A549 (cell line): ENCODE results near the gene PPP2R2C. TPM values are rescaled to one million over a fixed set of nuclear protein-coding genes. Genes with fewer than 3 reads are reported as not detected.

Source experiments
- ATAC-seq, 2 experiments: fragments of 200-7000 bp in 1 of 2; fragments of >200 bp in 1 of 2; cut with Nextera tagmentation in 1 of 2; cut with Tn5 transposase in 1 of 2; 3 replicates each; pipeline versions ENCODE4 v1.8.0 to v1.9.1; 2018 to 2020; ENCODE audit warnings: mild to moderate bottlenecking in 1 of 2, moderate library complexity in 1 of 2
- CTCF ChIA-PET: fragments of 300-600 bp; sonication (Branson Sonifier 250); formaldehyde crosslinking; extraction: SDS; loops from one replicate; lab custom pipeline; 2021; ENCODE audit warnings: antibody characterized with exemption, inconsistent platforms; lab: Yijun Ruan, JAX
- POLR2A ChIA-PET: fragments of 350-600 bp; formaldehyde crosslinking; extraction: SDS; loops from one replicate; lab custom pipeline; 2021; ENCODE audit warnings: antibody characterized with exemption, inconsistent platforms; lab: Yijun Ruan, JAX
- DNase-seq, 2 experiments: peaks; one replicate each; pipeline versions ENCODE4 v3.0.0 to v3.0.0-alpha.2; 2011 to 2016; ENCODE audit warnings: low read depth in 1 of 2, low spot score in 1 of 2
- FAIRE-seq: peaks from 2 replicates; lab custom pipeline; 2011; peaks lifted over from hg19 to GRCh38; lab: Jason Lieb, UNC
- H3K27ac ChIP-seq, 2 experiments: fragments of >200 bp; sonication (Bioruptor Twin); formaldehyde crosslinking; 3 replicates each; pipeline ENCODE4 v1.5.1; 2016 to 2017
- H3K4me1 ChIP-seq: fragments of >200 bp; sonication (Bioruptor Twin); formaldehyde crosslinking; 3 replicates; pipeline ENCODE4 v1.6.1; 2016
- H3K4me2 ChIP-seq: fragments of >200 bp; sonication (Bioruptor Twin); formaldehyde crosslinking; 3 replicates; pipeline ENCODE4 v1.6.1; 2016
- H3K4me3 ChIP-seq: fragments of >200 bp; sonication (Bioruptor Twin); formaldehyde crosslinking; 3 replicates; pipeline ENCODE4 v1.5.1; 2016
- H3K9me3 ChIP-seq: fragments of >200 bp; sonication (Bioruptor Twin); formaldehyde crosslinking; 3 replicates; pipeline ENCODE4 v1.6.1; 2016
- BHLHE40 ChIP-seq: IDR thresholded peaks from 2 replicates; pipeline ENCODE4 v1.6.1; 2012; ENCODE audit warnings: low read depth, low read length, inconsistent platforms
- CBX2 ChIP-seq: fragments of 200-600 bp; sonication (generic); IDR thresholded peaks from 2 replicates; pipeline ENCODE4 v1.6.1; 2016; ENCODE audit warnings: low read depth, mild to moderate bottlenecking, borderline replicate concordance
- CEBPB ChIP-seq, 2 experiments: fragments of >200 bp in 1 of 2; sonication (Bioruptor Twin) in 1 of 2; formaldehyde crosslinking in 1 of 2; IDR thresholded peaks; 2 replicates each; pipeline ENCODE4 v1.6.1; 2012 to 2016
- CHD4 ChIP-seq: fragments of 200-600 bp; sonication (generic); IDR thresholded peaks from 2 replicates; pipeline ENCODE4 v1.6.1; 2016; ENCODE audit warnings: antibody characterized with exemption, mild to moderate bottlenecking, borderline replicate concordance
- ELK1 ChIP-seq: fragments of 150-350 bp; IDR thresholded peaks from 2 replicates; pipeline ENCODE4 v1.6.1; 2014; ENCODE audit warnings: low read depth, mild to moderate bottlenecking, low read length
- ESRRA ChIP-seq: fragments of 150-350 bp; IDR thresholded peaks from 2 replicates; pipeline ENCODE4 v1.6.1; 2014; ENCODE audit warnings: mild to moderate bottlenecking, low read length, borderline replicate concordance
- FOSB ChIP-seq: fragments of 250-450 bp; sonication (Bioruptor Pico); IDR thresholded peaks from 2 replicates; pipeline ENCODE4 v1.5.0; 2020; ENCODE audit warnings: mild to moderate bottlenecking, moderate library complexity
- FOXS1 ChIP-seq: fragments of 250-450 bp; sonication (Bioruptor Pico); IDR thresholded peaks from 2 replicates; pipeline ENCODE4 v1.5.0; 2020; ENCODE audit warnings: mild to moderate bottlenecking, moderate library complexity
- GATA3 ChIP-seq: IDR thresholded peaks from 2 replicates; pipeline ENCODE4 v1.6.1; 2012; ENCODE audit warnings: borderline replicate concordance
- HDAC2 ChIP-seq: fragments of 200-600 bp; sonication (generic); IDR thresholded peaks from 2 replicates; pipeline ENCODE4 v1.6.1; 2016
- HEYL ChIP-seq: fragments of 250-450 bp; sonication (Bioruptor Pico); IDR thresholded peaks from 2 replicates; pipeline ENCODE4 v1.8.0; 2021; ENCODE audit warnings: mild to moderate bottlenecking, moderate library complexity
- HMGXB4 ChIP-seq: fragments of 250-450 bp; sonication (Bioruptor Pico); IDR thresholded peaks from 2 replicates; pipeline ENCODE4 v1.5.0; 2021; ENCODE audit warnings: mild to moderate bottlenecking, moderate library complexity, borderline replicate concordance
- KDM1A ChIP-seq: fragments of 200-600 bp; sonication (generic); IDR thresholded peaks from 2 replicates; pipeline ENCODE4 v1.6.1; 2016; ENCODE audit warnings: low read depth, mild to moderate bottlenecking
- KDM5A ChIP-seq: fragments of 200-600 bp; sonication (generic); IDR thresholded peaks from 2 replicates; pipeline ENCODE4 v1.6.1; 2016; ENCODE audit warnings: antibody characterized with exemption, mild to moderate bottlenecking
- MAFK ChIP-seq: fragments of 450-650 bp; IDR thresholded peaks from 2 replicates; pipeline ENCODE4 v1.6.1; 2014; ENCODE audit not compliant: partially characterized antibody
- NFE2L2 ChIP-seq: fragments of 150-350 bp; conservative IDR thresholded peaks from 2 replicates; pipeline ENCODE4 v1.6.1; 2014; ENCODE audit warnings: low read length
- PBX3 ChIP-seq: IDR thresholded peaks from 2 replicates; pipeline ENCODE4 v1.6.1; 2012
- POLR2A ChIP-seq: IDR thresholded peaks from 2 replicates; pipeline ENCODE4 v1.6.1; 2012; ENCODE audit warnings: mild to moderate bottlenecking, low read length
- RARB ChIP-seq: fragments of 250-450 bp; sonication (Bioruptor Pico); IDR thresholded peaks from 2 replicates; pipeline ENCODE4 v1.8.0; 2021; ENCODE audit warnings: mild to moderate bottlenecking, moderate library complexity
- RCOR1 ChIP-seq: fragments of 150-350 bp; IDR thresholded peaks from 2 replicates; pipeline ENCODE4 v1.6.1; 2014; ENCODE audit warnings: antibody characterized with exemption, low read length, low read depth
- REST ChIP-seq: fragments of 200-600 bp; sonication (generic); IDR thresholded peaks from 2 replicates; pipeline ENCODE4 v1.6.1; 2016; ENCODE audit warnings: antibody characterized with exemption, mild to moderate bottlenecking, moderate library complexity
- RFX5 ChIP-seq: fragments of 450-650 bp; IDR thresholded peaks from 2 replicates; pipeline ENCODE4 v1.7.1; 2014; ENCODE audit warnings: antibody characterized with exemption, mild to moderate bottlenecking, moderate library complexity
- SMC3 ChIP-seq: fragments of >200 bp; sonication (Bioruptor Twin); formaldehyde crosslinking; IDR thresholded peaks from 3 replicates; pipeline ENCODE4 v1.6.1; 2018; ENCODE audit warnings: inconsistent platforms
- SREBF2 ChIP-seq: fragments of 450-650 bp; IDR thresholded peaks from 2 replicates; pipeline ENCODE4 v1.6.1; 2014; ENCODE audit warnings: mild to moderate bottlenecking, moderate library complexity
- WGBS: methylation state at CpG from one replicate; pipeline ENCODE4 v1.1.6; 2017; ENCODE audit errors: missing lambda C conversion rate; 5-methylcytosine and 5-hydroxymethylcytosine counted together
- polyA plus RNA-seq, 4 experiments: library from polyadenylated mRNA; depleted of rRNA in 3 of 4; stranded (reverse); fragments of >200 nt; fragmentation: RNase III in 1 of 4; extraction: RNeasy Plus Mini Kit Qiagen cat#74134 plus additional on column Dnase treatment in 1 of 4; gene quantifications; 2 replicates in 3 of 4; 3 replicates in 1 of 4; pipeline ENCODE4 v1.2.3, GENCODE V29; 2011 to 2017

Gene PPP2R2C
- polyA plus RNA-seq, 2 of the 4 experiments (the other 2 are of a cell fraction), result 23.9 to 29.4 TPM

- ATAC-seq (no peak), DNase-seq (no peak), FAIRE-seq (no peak)
- POLR2A ChIA-PET, result no interaction called here
- CTCF ChIA-PET, result interaction anchor here (1.0 to 2.5 kb wide), 2 partner anchors 37 to 39 kb away, joined by 3 to 5 read pairs; no protein-coding TSS in a partner anchor
- H3K9me3 ChIP-seq, result no peaks in the 10 kb centered on the region
- WGBS, result 91% methylated on average over 5 of the region's 5 CpGs
- H3K27ac ChIP-seq, result no peak overlapping the region
- H3K4me3 ChIP-seq, result no peak overlapping the region
- H3K4me2 ChIP-seq, result no peak overlapping the region
- no peaks in the 10 kb centered on the region for H3K4me1 ChIP-seq
- no peak for TF ChIP-seq REST
- TF ChIP-seq SREBF2, result no peak
- TF ChIP-seq RFX5, result no peak
- TF ChIP-seq CHD4, result no peak
- no peak for TF ChIP-seq SMC3
- no peak for TF ChIP-seq ESRRA
- TF ChIP-seq PBX3, result no peak
- TF ChIP-seq, all 56 proteins: peak for 0
Measured at GRCh38 chr4:6288342-6288741, 184.1 kb downstream of the PPP2R2C start.

GRCh38 chr4:6287017-6287788 is 185.2 kb downstream of the PPP2R2C start:
- FAIRE-seq, result no peak
- CTCF ChIA-PET, result interaction anchor here (1.0 to 2.5 kb wide), 3 partner anchors 36 to 40 kb away, joined by 3 to 5 read pairs (median 5); no protein-coding TSS in a partner anchor

DNA sequence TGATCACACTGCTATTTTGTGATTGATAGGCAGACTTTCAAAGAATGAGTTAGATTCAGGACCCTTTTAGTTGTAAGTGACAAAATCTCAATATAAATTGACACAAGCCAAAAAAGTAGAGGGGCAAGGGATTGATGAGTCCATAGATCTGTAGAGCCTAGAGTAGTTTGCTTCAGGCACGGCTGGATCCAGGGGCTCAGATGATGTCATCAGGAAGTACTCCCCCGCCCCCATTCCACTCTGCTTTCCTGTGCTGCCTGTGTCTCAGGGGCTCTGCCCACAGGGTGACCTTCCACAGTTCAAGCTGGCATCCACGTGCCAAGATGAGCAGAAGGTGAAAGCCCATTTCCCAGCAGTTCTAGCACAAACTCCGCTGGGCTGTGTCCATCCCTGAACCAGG is 189.1 kb downstream of the PPP2R2C start:
- no peak for DNase-seq
- 87% methylated on average over 2 of the region's 4 CpGs for WGBS
- no peak overlapping the region for H3K27ac ChIP-seq
- CTCF ChIA-PET, result interaction anchor here (0.8 to 1.2 kb wide), 2 partner anchors 32 to 44 kb away, joined by 3 to 5 read pairs; no protein-coding TSS in a partner anchor
- H3K4me1 ChIP-seq, result no peaks in the 10 kb centered on the region
- no peak for FAIRE-seq
- H3K4me2 ChIP-seq, result no peak overlapping the region
- no peak overlapping the region for H3K4me3 ChIP-seq
- POLR2A ChIA-PET, result no interaction called here
- TF ChIP-seq NFE2L2 (no peak), KDM5A (no peak), KDM1A (no peak), FOXS1 (CRISPR knock-in tag) (no peak), GATA3 (no peak), CHD4 (no peak), HEYL (CRISPR knock-in tag) (no peak), CEBPB (IDR thresholded peaks at IDR 0.05) (no peak), MAFK (no peak), RCOR1 (no peak), BHLHE40 (no peak), HDAC2 (no peak), POLR2A (no peak), PBX3 (no peak), HMGXB4 (CRISPR knock-in tag) (no peak), ELK1 (no peak)
- no peaks in the 10 kb centered on the region for H3K9me3 ChIP-seq
- no peak for ATAC-seq

More at GRCh38 chr4:6287017-6287788, 185.2 kb downstream of the PPP2R2C start:
- DNase-seq (no peak), ATAC-seq (no peak)
- H3K4me3 ChIP-seq, result no peak overlapping the region
- POLR2A ChIA-PET, result no interaction called here
- TF ChIP-seq FOSB (CRISPR knock-in tag), result no peak
- no peak for TF ChIP-seq RARB (CRISPR knock-in tag)
- no peak for TF ChIP-seq RCOR1
- no peak for TF ChIP-seq BHLHE40
- TF ChIP-seq CBX2, result no peak
- TF ChIP-seq FOXS1 (CRISPR knock-in tag), result no peak
- WGBS, result 73% methylated on average over 6 of the region's 16 CpGs
- H3K27ac ChIP-seq, result no peak overlapping the region
- no peak overlapping the region for H3K4me2 ChIP-seq
- no peaks in the 10 kb centered on the region for H3K4me1 ChIP-seq
- no peaks in the 10 kb centered on the region for H3K9me3 ChIP-seq
